ENCODE results near the gene KLKB1.
A peak's percentile ranks its signal among the peaks of the same experiment; 100 is the strongest.

The KLKB1 gene

DNA sequence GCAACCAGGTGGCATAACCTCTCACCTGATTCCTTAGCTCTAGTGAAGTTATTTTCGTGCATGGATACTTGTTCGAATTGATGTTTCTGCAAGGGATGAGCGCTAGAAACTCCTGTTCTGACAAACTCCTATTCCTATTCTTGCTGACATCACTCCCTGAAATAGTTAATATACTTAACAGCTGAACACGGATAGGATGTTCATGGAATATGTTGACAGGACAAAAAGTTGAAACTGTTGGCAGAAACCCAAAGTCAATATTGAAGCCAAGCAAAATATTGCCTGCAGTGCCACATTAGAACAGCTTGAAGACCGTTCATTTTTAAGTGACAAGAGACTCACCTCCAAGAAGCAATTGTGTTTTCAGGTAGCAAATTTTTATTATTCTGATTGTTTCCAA lies at the start of gene KLKB1:
Gene KLKB1, plus strand, starts transcription at position 287 of the 400 bp plus-strand sequence. CDS start 689 bp downstream, outside the sequence.
- H3K4me3 ChIP-seq (ENCODE audit: low read depth, low read length), result no peak within 1 kb of the TSS
- in situ Hi-C loops (cut with HindIII; ENCODE audit: low pct_ligation_motif_present, low sequenced_read_pairs), result no loop called here
- H3K27me3 ChIP-seq (replicated peaks), result no peaks in the 10 kb centered on the region
- no peaks in the 10 kb centered on the region for H3K36me3 ChIP-seq (replicated peaks)
- peak; percentile 52 for DNase-seq
- TF ChIP-seq, protein P1, sequence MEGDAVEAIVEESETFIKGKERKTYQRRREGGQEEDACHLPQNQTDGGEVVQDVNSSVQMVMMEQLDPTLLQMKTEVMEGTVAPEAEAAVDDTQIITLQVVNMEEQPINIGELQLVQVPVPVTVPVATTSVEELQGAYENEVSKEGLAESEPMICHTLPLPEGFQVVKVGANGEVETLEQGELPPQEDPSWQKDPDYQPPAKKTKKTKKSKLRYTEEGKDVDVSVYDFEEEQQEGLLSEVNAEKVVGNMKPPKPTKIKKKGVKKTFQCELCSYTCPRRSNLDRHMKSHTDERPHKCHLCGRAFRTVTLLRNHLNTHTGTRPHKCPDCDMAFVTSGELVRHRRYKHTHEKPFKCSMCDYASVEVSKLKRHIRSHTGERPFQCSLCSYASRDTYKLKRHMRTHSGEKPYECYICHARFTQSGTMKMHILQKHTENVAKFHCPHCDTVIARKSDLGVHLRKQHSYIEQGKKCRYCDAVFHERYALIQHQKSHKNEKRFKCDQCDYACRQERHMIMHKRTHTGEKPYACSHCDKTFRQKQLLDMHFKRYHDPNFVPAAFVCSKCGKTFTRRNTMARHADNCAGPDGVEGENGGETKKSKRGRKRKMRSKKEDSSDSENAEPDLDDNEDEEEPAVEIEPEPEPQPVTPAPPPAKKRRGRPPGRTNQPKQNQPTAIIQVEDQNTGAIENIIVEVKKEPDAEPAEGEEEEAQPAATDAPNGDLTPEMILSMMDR (IDR thresholded peaks at IDR 0.05; ENCODE audit: low read depth, low read length, missing control alignments), result no peak
- no peak within 1 kb of the TSS for H3K27ac ChIP-seq

DNA sequence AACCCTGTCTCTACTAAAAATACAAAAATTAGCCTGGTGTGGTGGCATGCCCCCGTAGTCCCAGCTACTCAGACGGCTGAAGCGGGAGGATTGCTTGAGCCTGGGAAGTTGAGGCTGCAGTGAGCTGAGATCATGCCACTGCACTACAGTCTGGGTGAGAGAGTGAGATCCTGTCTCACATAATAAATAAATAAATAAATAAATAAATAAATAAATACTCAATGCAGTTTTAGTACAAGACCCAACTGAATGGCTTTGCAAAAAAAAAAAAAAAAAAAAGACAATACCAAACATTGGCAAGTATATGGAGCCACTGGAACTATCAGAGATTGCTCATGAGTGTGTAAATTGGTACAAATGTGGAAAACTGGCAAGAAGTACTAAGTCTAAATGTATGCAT lies 39.2 kb upstream of the KLKB1 start:
- Histone ChIP-seq H3K4me3 (ENCODE audit: low read depth, low read length) (no peak overlapping the region), H3K27ac (no peak overlapping the region), H3K27me3 (replicated peaks) (no peaks in the 10 kb centered on the region), H3K36me3 (replicated peaks) (no peaks in the 10 kb centered on the region)
- in situ Hi-C loops (cut with HindIII; ENCODE audit: low pct_ligation_motif_present, low sequenced_read_pairs), result no loop called here
- no peak for DNase-seq
- TF ChIP-seq, protein P1 (IDR thresholded peaks at IDR 0.05; ENCODE audit: low read depth, low read length, missing control alignments), result no peak

DNA sequence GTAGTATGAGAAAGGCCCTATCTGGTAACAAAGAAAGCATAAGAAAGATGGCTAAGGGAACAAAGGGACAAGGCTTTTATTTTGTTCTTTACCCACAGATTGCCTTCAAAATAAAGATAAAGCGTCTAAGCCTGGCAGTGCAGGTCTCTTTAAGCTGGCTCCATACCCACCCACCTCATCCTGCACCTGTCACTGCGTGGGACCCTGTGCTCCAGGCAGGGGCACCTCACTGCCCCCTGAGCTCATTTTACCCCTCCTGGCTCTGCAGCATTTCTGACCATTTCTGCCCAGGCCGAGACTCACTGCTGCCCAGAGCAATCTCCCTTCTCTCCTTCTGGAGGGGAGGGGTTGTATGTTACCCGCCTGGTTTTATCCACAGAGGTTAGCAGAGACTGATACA lies 37.7 kb upstream of the KLKB1 start:
- no peaks in the 10 kb centered on the region for H3K36me3 ChIP-seq (replicated peaks)
- H3K27me3 ChIP-seq (replicated peaks), result no peaks in the 10 kb centered on the region
- DNase-seq, result no peak
- in situ Hi-C loops (cut with HindIII; ENCODE audit: low pct_ligation_motif_present, low sequenced_read_pairs), result no loop called here
- no peak overlapping the region for H3K4me3 ChIP-seq (ENCODE audit: low read depth, low read length)
- TF ChIP-seq, protein P1 (IDR thresholded peaks at IDR 0.05; ENCODE audit: low read depth, low read length, missing control alignments), result no peak
- H3K27ac ChIP-seq, result no peak overlapping the region

GRCh38 chr4:186190581-186191199 lies 36.6 kb upstream of the KLKB1 start:
- peak overlapping the region; percentile 80 for H3K4me3 ChIP-seq (ENCODE audit: low read depth, low read length)
- H3K36me3 ChIP-seq (replicated peaks), result no peaks in the 10 kb centered on the region
- H3K27me3 ChIP-seq (replicated peaks), result no peaks in the 10 kb centered on the region
- H3K27ac ChIP-seq, result peak overlapping the region; percentile 52
- DNase-seq, result no peak
- TF ChIP-seq, protein P1 (IDR thresholded peaks at IDR 0.05; ENCODE audit: low read depth, low read length, missing control alignments), result peak; percentile 8
- in situ Hi-C loops (cut with HindIII; ENCODE audit: low pct_ligation_motif_present, low sequenced_read_pairs), result no loop called here

GRCh38 chr4:186191200-186192065 lies 35.9 kb upstream of the KLKB1 start, which contains the start of gene CYP4V2:
Gene CYP4V2, plus strand, starts transcription at chr4:186191567. Its CDS starts 257 bp downstream, at chr4:186191824.
- H3K27me3 ChIP-seq (replicated peaks), result no peaks in the 10 kb centered on the region
- DNase-seq, result peak; percentile 43
- in situ Hi-C loops (cut with HindIII; ENCODE audit: low pct_ligation_motif_present, low sequenced_read_pairs), result no loop called here
- peak within 1 kb of the TSS; percentile 80 for H3K4me3 ChIP-seq (ENCODE audit: low read depth, low read length)
- TF ChIP-seq, protein P1 (IDR thresholded peaks at IDR 0.05; ENCODE audit: low read depth, low read length, missing control alignments), result peak; percentile 19
- H3K27ac ChIP-seq, result peak within 1 kb of the TSS; percentile 52
- H3K36me3 ChIP-seq (replicated peaks), result no peaks in the 10 kb centered on the region

Data from brain microvascular endothelial cell (primary cell).